ENCODE results near the gene NSMCE1.
A peak's percentile ranks its signal among the peaks of the same experiment; 100 is the strongest.

NSMCE1 gene

DNA sequence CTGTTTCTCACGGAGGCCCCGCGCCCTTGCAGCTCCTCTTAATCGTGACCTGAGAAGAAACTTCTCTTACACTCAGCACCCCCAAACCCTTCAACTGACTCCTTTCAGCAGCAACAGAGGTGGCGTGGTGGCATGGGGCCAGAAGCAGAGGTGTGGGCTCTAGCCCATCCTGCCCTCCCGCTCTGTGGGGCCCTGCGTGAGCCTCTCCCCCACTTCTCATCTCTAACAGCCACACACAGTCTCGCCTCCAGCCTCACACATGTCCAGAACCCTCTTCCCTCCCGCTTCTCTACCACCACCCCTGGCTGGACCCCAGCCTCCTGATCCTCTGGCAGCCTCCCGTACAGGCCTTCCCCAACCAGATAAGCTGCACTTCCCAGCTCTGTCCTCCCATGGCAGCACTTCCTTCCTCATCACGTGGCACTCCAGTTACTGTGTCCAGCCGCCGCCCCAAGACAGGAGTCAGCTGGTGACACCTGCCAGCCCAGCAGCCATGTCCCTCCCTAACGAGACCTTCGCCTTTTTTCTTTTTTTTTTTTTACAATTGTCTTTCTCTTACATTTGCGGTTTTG, 30.5 kb downstream of the NSMCE1 start:
- no peak overlapping the region for H3K4me3 ChIP-seq (ENCODE audit: control insufficient read depth, low read depth, low read length)
- DNase-seq (ENCODE audit: low read depth): no peak
- TF ChIP-seq, protein P1, sequence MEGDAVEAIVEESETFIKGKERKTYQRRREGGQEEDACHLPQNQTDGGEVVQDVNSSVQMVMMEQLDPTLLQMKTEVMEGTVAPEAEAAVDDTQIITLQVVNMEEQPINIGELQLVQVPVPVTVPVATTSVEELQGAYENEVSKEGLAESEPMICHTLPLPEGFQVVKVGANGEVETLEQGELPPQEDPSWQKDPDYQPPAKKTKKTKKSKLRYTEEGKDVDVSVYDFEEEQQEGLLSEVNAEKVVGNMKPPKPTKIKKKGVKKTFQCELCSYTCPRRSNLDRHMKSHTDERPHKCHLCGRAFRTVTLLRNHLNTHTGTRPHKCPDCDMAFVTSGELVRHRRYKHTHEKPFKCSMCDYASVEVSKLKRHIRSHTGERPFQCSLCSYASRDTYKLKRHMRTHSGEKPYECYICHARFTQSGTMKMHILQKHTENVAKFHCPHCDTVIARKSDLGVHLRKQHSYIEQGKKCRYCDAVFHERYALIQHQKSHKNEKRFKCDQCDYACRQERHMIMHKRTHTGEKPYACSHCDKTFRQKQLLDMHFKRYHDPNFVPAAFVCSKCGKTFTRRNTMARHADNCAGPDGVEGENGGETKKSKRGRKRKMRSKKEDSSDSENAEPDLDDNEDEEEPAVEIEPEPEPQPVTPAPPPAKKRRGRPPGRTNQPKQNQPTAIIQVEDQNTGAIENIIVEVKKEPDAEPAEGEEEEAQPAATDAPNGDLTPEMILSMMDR (conservative IDR thresholded peaks at IDR 0.05; ENCODE audit: control insufficient read depth, insufficient read depth, low read depth, low read length): no peak

- no peak overlapping the region for H3K4me3 ChIP-seq (ENCODE audit: control insufficient read depth, low read depth, low read length)
- DNase-seq (ENCODE audit: low read depth): no peak
- TF ChIP-seq, protein P1 (conservative IDR thresholded peaks at IDR 0.05; ENCODE audit: control insufficient read depth, insufficient read depth, low read depth, low read length): no peak
Observed at GRCh38 chr16:27237219-27238015, 31.2 kb downstream of the NSMCE1 start.

DNA sequence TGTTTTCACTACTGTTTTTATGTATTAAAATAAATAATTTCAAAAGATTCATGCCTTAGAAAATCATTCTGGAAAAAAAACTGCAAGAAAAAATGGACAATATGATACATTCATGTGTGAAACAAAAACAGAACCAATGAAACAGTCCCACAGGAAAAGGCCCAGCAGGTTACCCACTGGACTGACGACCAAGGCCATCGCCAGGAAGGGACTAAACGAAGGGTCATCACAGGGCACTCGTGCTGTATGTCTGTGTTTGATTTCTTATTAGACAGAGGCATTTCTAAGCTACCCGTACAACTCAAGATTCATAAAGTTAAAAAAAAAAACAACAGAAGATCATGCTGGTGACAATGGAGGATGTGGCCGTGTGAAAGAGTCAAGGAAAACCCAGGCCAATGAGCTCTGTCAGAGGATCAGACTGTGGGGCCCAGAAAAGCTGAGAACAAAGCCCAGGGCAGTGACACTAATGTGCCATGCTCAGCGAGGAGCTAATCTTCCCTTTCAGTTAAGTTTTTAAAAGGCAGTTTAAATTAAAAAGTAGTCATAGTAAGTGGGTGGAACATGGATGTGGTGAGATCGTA, 31.8 kb downstream of the NSMCE1 start:
- TF ChIP-seq, protein P1 (conservative IDR thresholded peaks at IDR 0.05; ENCODE audit: control insufficient read depth, insufficient read depth, low read depth, low read length): no peak
- DNase-seq (ENCODE audit: low read depth): no peak
- no peak overlapping the region for H3K4me3 ChIP-seq (ENCODE audit: control insufficient read depth, low read depth, low read length)

GRCh38 chr16:27235938-27236245, 32.7 kb downstream of the NSMCE1 start:
- no peak overlapping the region for H3K4me3 ChIP-seq (ENCODE audit: control insufficient read depth, low read depth, low read length)
- DNase-seq (ENCODE audit: low read depth): no peak
- TF ChIP-seq, protein P1 (conservative IDR thresholded peaks at IDR 0.05; ENCODE audit: control insufficient read depth, insufficient read depth, low read depth, low read length): no peak

DNA sequence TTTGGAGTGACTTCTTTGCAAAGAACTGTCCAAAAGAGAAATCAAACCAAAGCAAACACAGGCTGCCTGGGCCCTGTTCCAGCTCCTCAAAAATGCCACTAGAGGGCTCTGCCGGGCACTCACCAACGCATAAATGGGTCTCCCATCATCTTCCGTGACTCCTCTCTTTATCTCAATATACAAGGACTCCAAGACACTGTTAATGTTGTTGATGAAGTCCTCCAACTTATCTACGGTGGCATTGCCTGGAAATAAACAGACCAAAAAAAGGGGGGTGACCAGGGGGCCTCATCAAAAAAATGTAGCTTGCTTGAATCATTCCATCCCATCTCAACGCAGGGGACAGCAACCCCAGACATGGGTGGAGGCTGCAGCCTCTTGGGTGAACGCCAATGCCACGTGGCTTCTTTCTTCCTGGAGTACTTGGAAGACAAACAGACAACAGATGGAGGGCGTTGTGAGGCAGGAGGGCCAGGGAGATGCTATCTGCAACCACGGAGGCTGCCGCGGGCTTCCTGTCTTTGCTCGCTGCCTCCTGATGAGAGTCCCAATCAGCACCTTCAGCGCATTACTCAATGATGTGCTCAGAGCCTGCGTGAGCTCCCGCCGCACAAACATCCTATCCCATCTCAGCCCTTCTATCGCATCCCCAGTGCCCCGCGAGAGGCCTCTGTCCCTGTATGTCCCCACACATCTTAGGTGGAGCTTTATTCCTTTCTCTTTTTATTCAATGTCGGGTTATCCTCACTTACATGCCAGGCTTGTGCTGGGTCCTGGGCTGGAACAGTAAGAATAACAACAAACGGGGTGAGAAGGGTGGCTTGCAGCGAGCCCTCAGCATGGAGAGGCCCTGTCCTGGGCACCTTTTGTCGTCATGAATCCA, 33.3 kb downstream of the NSMCE1 start:
- TF ChIP-seq, protein P1 (conservative IDR thresholded peaks at IDR 0.05; ENCODE audit: control insufficient read depth, insufficient read depth, low read depth, low read length): peak; percentile 93
- H3K4me3 ChIP-seq (ENCODE audit: control insufficient read depth, low read depth, low read length): no peak overlapping the region

DNA sequence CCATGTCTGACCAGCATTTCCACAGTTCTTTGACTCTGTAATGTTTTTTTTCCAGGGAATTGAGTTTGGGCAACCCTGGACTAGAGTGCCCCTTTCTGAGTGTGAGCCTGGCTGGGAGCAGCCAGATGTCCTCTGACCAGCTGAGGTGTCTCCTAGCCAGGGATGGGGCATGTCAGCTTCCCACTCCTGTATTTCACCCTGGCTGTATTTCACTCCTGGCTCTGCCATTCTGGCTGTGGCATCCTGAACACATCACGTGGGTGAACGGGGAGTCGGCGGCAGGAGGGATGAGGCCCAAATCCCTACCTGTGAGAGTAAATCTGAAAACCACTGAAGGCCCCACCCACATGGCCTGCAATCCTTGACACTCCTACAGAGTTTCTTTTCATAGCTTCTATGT, 34.0 kb downstream of the NSMCE1 start:
- TF ChIP-seq, protein P1 (conservative IDR thresholded peaks at IDR 0.05; ENCODE audit: control insufficient read depth, insufficient read depth, low read depth, low read length): no peak
- H3K4me3 ChIP-seq (ENCODE audit: control insufficient read depth, low read depth, low read length): no peak overlapping the region
- DNase-seq (ENCODE audit: low read depth): no peak

More for the DNA sequence above, 33.3 kb downstream of the NSMCE1 start:
- peak; percentile 92 for DNase-seq (ENCODE audit: low read depth)

Measured in fibroblast of mammary gland (primary cell).